ENCODE results near the gene VANGL1. TPM values are rescaled to one million over a fixed set of nuclear protein-coding genes. Genes with fewer than 3 reads are reported as not detected.

VANGL1 gene
- total RNA-seq, 2 donors from 2014 or later = 4.0 to 6.1 TPM

- Histone ChIP-seq H3K27ac (peak overlapping the region; percentile 60), H3K36me3 (no peaks in the 10 kb centered on the region), H3K9me3 (no peaks in the 10 kb centered on the region), H3K27me3 (no peaks in the 10 kb centered on the region), H3K4me3 (peak overlapping the region; percentile 65 to 77), H3K4me1 (peaks cover 0 to 13% of the 10 kb centered on the region in 2 donors)
- peak in 1 of 2 donors; percentile 33 for TF ChIP-seq CTCF (IDR thresholded peaks at IDR 0.05)
- DNase-seq (ENCODE audit: low spot score) = no peak
Measured at GRCh38 chr1:115642168-115643072, 650 bp downstream of the VANGL1 start.

GRCh38 chr1:115643225-115643624, 1.5 kb downstream of the VANGL1 start:
- TF ChIP-seq CTCF (IDR thresholded peaks at IDR 0.05) = no peak
- no peaks in the 10 kb centered on the region for H3K9me3 ChIP-seq
- DNase-seq (ENCODE audit: low spot score) = no peak
- no peak overlapping the region for H3K27ac ChIP-seq
- H3K4me1 ChIP-seq = peaks cover 0 to 21% of the 10 kb centered on the region in 2 donors
- H3K36me3 ChIP-seq = no peaks in the 10 kb centered on the region
- H3K4me3 ChIP-seq = peak overlapping the region in 1 of 2 donors; percentile 77
- no peaks in the 10 kb centered on the region for H3K27me3 ChIP-seq

- Histone ChIP-seq H3K4me1 (peaks cover 0 to 26% of the 10 kb centered on the region in 2 donors), H3K27ac (no peak overlapping the region)
Measured at GRCh38 chr1:115643666-115644065, 1.9 kb downstream of the VANGL1 start.

GRCh38 chr1:115644109-115644508, 2.3 kb downstream of the VANGL1 start:
- Histone ChIP-seq H3K4me3 (no peak overlapping the region), H3K4me1 (peaks cover 0 to 30% of the 10 kb centered on the region in 2 donors), H3K27me3 (no peaks in the 10 kb centered on the region), H3K27ac (no peak overlapping the region), H3K9me3 (no peaks in the 10 kb centered on the region), H3K36me3 (no peaks in the 10 kb centered on the region)
- DNase-seq (ENCODE audit: low spot score) = no peak
- no peak for TF ChIP-seq CTCF (IDR thresholded peaks at IDR 0.05)

More at GRCh38 chr1:115643666-115644065, 1.9 kb downstream of the VANGL1 start:
- no peaks in the 10 kb centered on the region for H3K27me3 ChIP-seq
- DNase-seq (ENCODE audit: low spot score) = no peak
- no peaks in the 10 kb centered on the region for H3K9me3 ChIP-seq
- no peak for TF ChIP-seq CTCF (IDR thresholded peaks at IDR 0.05)
- H3K36me3 ChIP-seq = no peaks in the 10 kb centered on the region
- H3K4me3 ChIP-seq = no peak overlapping the region

GRCh38 chr1:115647047-115647446, 5.3 kb downstream of the VANGL1 start:
- H3K27ac ChIP-seq = no peak overlapping the region
- peaks cover 1% of the 10 kb centered on the region for H3K36me3 ChIP-seq
- no peak for DNase-seq (ENCODE audit: low spot score)
- TF ChIP-seq CTCF (IDR thresholded peaks at IDR 0.05) = no peak
- no peaks in the 10 kb centered on the region for H3K27me3 ChIP-seq
- no peaks in the 10 kb centered on the region for H3K9me3 ChIP-seq
- no peak overlapping the region for H3K4me3 ChIP-seq
- H3K4me1 ChIP-seq = peaks cover 0 to 36% of the 10 kb centered on the region in 2 donors
